OCI-LY7 (cell line): Measurements from ENCODE around the gene SLC25A26. TPM values are rescaled to one million over a fixed set of nuclear protein-coding genes. Genes with fewer than 3 reads are reported as not detected.

Experiments used
- BruUV-seq: library from RNA; stranded (reverse); fragments of 400-500 nt; replicated peaks from 2 replicates; lab custom pipeline; 2021; lab: Mats Ljungman, UMichigan
- CTCF ChIA-PET: fragments of 300-600 bp; sonication (Branson Sonifier 250); formaldehyde crosslinking; loops from one replicate; lab custom pipeline; 2022; ENCODE audit warnings: antibody characterized with exemption; ENCODE audit not compliant: unreplicated experiment; lab: Charles Lee
- POLR2A ChIA-PET: fragments of 300-600 bp; sonication (Branson Sonifier 250); formaldehyde crosslinking; loops from one replicate; lab custom pipeline; 2022; ENCODE audit warnings: antibody characterized with exemption; lab: Charles Lee
- DNase-seq: peaks from one replicate; pipeline ENCODE4 v3.0.0-alpha.2; 2015; ENCODE audit warnings: low spot score
- H2AFZ ChIP-seq: fragments of 200-600 bp; sonication (generic), shearing (Covaris generic); 2 replicates; pipeline ENCODE4 v1.6.1; 2014; ENCODE audit warnings: mild to moderate bottlenecking, antibody characterized with exemption, low read length, moderate library complexity
- H3K27ac ChIP-seq: fragments of 200-600 bp; sonication (generic); 2 replicates; pipeline ENCODE4 v1.5.1; 2014; ENCODE audit warnings: mixed run types, low read depth, mild to moderate bottlenecking, moderate library complexity, low read length, inconsistent platforms; ENCODE audit not compliant: poor library complexity, severe bottlenecking
- H3K36me3 ChIP-seq: fragments of 200-600 bp; sonication (generic); 2 replicates; pipeline ENCODE4 v1.6.1; 2014; ENCODE audit warnings: mild to moderate bottlenecking, antibody characterized with exemption, low read length, moderate library complexity, mixed read lengths; ENCODE audit not compliant: insufficient read depth
- H3K4me1 ChIP-seq: fragments of 200-600 bp; sonication (generic); 2 replicates; pipeline ENCODE4 v1.5.1; 2014; ENCODE audit warnings: mild to moderate bottlenecking, low read length; ENCODE audit not compliant: insufficient read depth, poor library complexity, severe bottlenecking
- H3K4me2 ChIP-seq: fragments of 200-600 bp; sonication (generic); 2 replicates; pipeline ENCODE4 v1.6.1; 2014; ENCODE audit warnings: mild to moderate bottlenecking, low read length
- H3K4me3 ChIP-seq: fragments of 200-600 bp; sonication (generic); 2 replicates; pipeline ENCODE4 v1.5.1; 2014; ENCODE audit warnings: mild to moderate bottlenecking, low read depth, low read length; ENCODE audit not compliant: poor library complexity, severe bottlenecking
- H3K79me2 ChIP-seq: fragments of 200-600 bp; sonication (generic); 2 replicates; pipeline ENCODE4 v1.6.1; 2016; ENCODE audit warnings: low read depth, mild to moderate bottlenecking, low read length, moderate library complexity, mixed read lengths; ENCODE audit not compliant: insufficient read depth
- H3K9me2 ChIP-seq: fragments of 200-600 bp; sonication (generic); 2 replicates; pipeline ENCODE4 v1.6.1; 2016; ENCODE audit warnings: mild to moderate bottlenecking, low read length, mixed read lengths; ENCODE audit not compliant: insufficient read depth
- H3K9me3 ChIP-seq: fragments of 200-600 bp; sonication (generic); 2 replicates; pipeline ENCODE4 v1.6.1; 2014; ENCODE audit warnings: mild to moderate bottlenecking, mixed run types, low read length, mixed read lengths
- H4K20me1 ChIP-seq: fragments of 200-600 bp; sonication (generic); 2 replicates; pipeline ENCODE4 v1.6.1; 2014; ENCODE audit warnings: mild to moderate bottlenecking, antibody characterized with exemption, low read length, moderate library complexity, mixed read lengths; ENCODE audit not compliant: insufficient read depth
- CTCF ChIP-seq: fragments of 200-600 bp; sonication (generic); conservative IDR thresholded peaks from 2 replicates; pipeline ENCODE4 v1.5.1; 2014; ENCODE audit warnings: mild to moderate bottlenecking, antibody characterized with exemption, low read length, moderate library complexity, mixed read lengths
- EZH2phosphoT487 ChIP-seq: fragments of 200-600 bp; sonication (generic); IDR thresholded peaks from 2 replicates; pipeline ENCODE4 v1.6.1; 2018; ENCODE audit warnings: low read depth, borderline replicate concordance, mild to moderate bottlenecking, mixed run types, antibody characterized with exemption, low read length, moderate library complexity, mixed read lengths
- intact Hi-C: fragments of 100-400 bp; cut with micrococcal nuclease; formaldehyde crosslinking; loops from one replicate; pipeline ENCODE4 v1.10.0; 2022; ENCODE audit not compliant: unreplicated experiment
- total RNA-seq, 2 experiments: library from RNA; depleted of rRNA in 1 of 2; stranded (reverse); fragments of >200 nt in 1 of 2; shearing (Covaris generic) in 1 of 2; gene quantifications; 2 replicates each; pipeline ENCODE4 v1.2.3, GENCODE V29; 2014 to 2022

SLC25A26 gene
- total RNA-seq, 2 experiments from 2014 or later = 9.8 to 14.2 TPM

GRCh38 chr3:66397745-66398144, 176.9 kb downstream of the SLC25A26 start:
- H3K36me3 ChIP-seq = peaks cover 100% of the 10 kb centered on the region
- no peak overlapping the region for H3K4me2 ChIP-seq
- intact Hi-C loops = no loop called here
- DNase-seq = no peak
- POLR2A ChIA-PET = no interaction called here
- no peak overlapping the region for H3K4me3 ChIP-seq
- no peak overlapping the region for H3K27ac ChIP-seq
- no peak overlapping the region for H2AFZ ChIP-seq
- no peaks in the 10 kb centered on the region for H3K9me3 ChIP-seq
- TF ChIP-seq EZH2phosphoT487 = no peak
- no peak for TF ChIP-seq CTCF
- H3K4me1 ChIP-seq = peaks cover 5% of the 10 kb centered on the region
- H4K20me1 ChIP-seq = no peaks in the 10 kb centered on the region
- H3K9me2 ChIP-seq = no peaks in the 10 kb centered on the region
- BruUV-seq = no TSS peak
- no peaks in the 10 kb centered on the region for H3K79me2 ChIP-seq
- CTCF ChIA-PET = no interaction called here

GRCh38 chr3:66398228-66399025, 177.6 kb downstream of the SLC25A26 start:
- Histone ChIP-seq H2AFZ (no peak overlapping the region), H3K27ac (no peak overlapping the region), H3K79me2 (no peaks in the 10 kb centered on the region), H3K4me2 (no peak overlapping the region), H3K9me2 (no peaks in the 10 kb centered on the region), H4K20me1 (no peaks in the 10 kb centered on the region), H3K9me3 (no peaks in the 10 kb centered on the region), H3K4me1 (peaks cover 5% of the 10 kb centered on the region), H3K4me3 (no peak overlapping the region), H3K36me3 (peaks cover 100% of the 10 kb centered on the region)
- ChIA-PET CTCF (no interaction called here), POLR2A (no interaction called here)
- DNase-seq = no peak
- no peak for TF ChIP-seq EZH2phosphoT487
- TF ChIP-seq CTCF = no peak
- BruUV-seq = no TSS peak
- intact Hi-C loops = no loop called here

GRCh38 chr3:66399529-66400232, 178.9 kb downstream of the SLC25A26 start:
- H3K9me3 ChIP-seq = no peaks in the 10 kb centered on the region
- intact Hi-C loops = no loop called here
- H3K4me3 ChIP-seq = no peak overlapping the region
- H3K4me2 ChIP-seq = no peak overlapping the region
- H4K20me1 ChIP-seq = no peaks in the 10 kb centered on the region
- H3K27ac ChIP-seq = no peak overlapping the region
- peaks cover 100% of the 10 kb centered on the region for H3K36me3 ChIP-seq
- TF ChIP-seq EZH2phosphoT487 = no peak
- no peak for TF ChIP-seq CTCF
- CTCF ChIA-PET = no interaction called here
- H3K9me2 ChIP-seq = no peaks in the 10 kb centered on the region
- BruUV-seq = no TSS peak
- no peaks in the 10 kb centered on the region for H3K79me2 ChIP-seq
- POLR2A ChIA-PET = no interaction called here
- no peaks in the 10 kb centered on the region for H3K4me1 ChIP-seq
- DNase-seq = no peak
- H2AFZ ChIP-seq = no peak overlapping the region
